Mucosa of descending colon (tissue), 3 donors: Measurements from ENCODE around the gene ATP1B3. TPM values are rescaled to one million over a fixed set of nuclear protein-coding genes. Genes with fewer than 3 reads are reported as not detected.

ENCODE experiments used
- ATAC-seq: fragments of 200-7000 bp; cut with Tn5 transposase; one replicate; pipeline ENCODE4 v1.9.1; 2020; ENCODE audit warnings: mild to moderate bottlenecking, moderate library complexity
- DNase-seq, 3 donors: peaks; one replicate each; pipeline ENCODE4 v3.0.0-alpha.2; 2020
- H3K36me3 ChIP-seq: fragments of 200-600 bp; one replicate; pipeline ENCODE4 v1.8.0; 2021; ENCODE audit warnings: low read depth, mild to moderate bottlenecking
- H3K4me1 ChIP-seq: fragments of 200-600 bp; one replicate; pipeline ENCODE4 v1.8.0; 2021; ENCODE audit warnings: low read depth, mild to moderate bottlenecking
- H3K4me3 ChIP-seq: fragments of 200-600 bp; one replicate; pipeline ENCODE4 v1.8.0; 2021; ENCODE audit warnings: mild to moderate bottlenecking
- H3K9me3 ChIP-seq: fragments of 200-600 bp; one replicate; pipeline ENCODE4 v1.8.0; 2021; ENCODE audit warnings: mild to moderate bottlenecking
- CTCF ChIP-seq: fragments of 200-600 bp; IDR thresholded peaks from one replicate; pipeline ENCODE4 v1.8.0; 2022; ENCODE audit warnings: antibody characterized with exemption, mild to moderate bottlenecking
- intact Hi-C, 2 donors: fragments of 100-400 bp; cut with DNase I in 1 of 2; cut with micrococcal nuclease in 1 of 2; formaldehyde crosslinking; loops; one replicate each; pipeline versions ENCODE4 v1.11.0 to v1.11.1; 2022; cut with DNase I, micrococcal nuclease
- total RNA-seq, 3 donors: library from RNA; stranded (reverse); fragmentation: NEBNext Ultra II Directional in 2 of 3; extraction: Animal tissue kit (Norgen Biotek cat#: 25700) in 2 of 3; gene quantifications; one replicate each; pipeline versions ENCODE4 v1.2.1 to v1.2.4, GENCODE V29; 2021 to 2023
- donor health status: DM: no; HTN: no; CAD: no; lungs with moderate emphysema.
- donor health status: DM: no; HTN: no; CAD: no.
- donor health status: DM: no; HTN: yes; CAD: no.

Gene ATP1B3
- total RNA-seq, 3 donors from 2014 or later, result 266 to 466 (median 330) TPM

DNA sequence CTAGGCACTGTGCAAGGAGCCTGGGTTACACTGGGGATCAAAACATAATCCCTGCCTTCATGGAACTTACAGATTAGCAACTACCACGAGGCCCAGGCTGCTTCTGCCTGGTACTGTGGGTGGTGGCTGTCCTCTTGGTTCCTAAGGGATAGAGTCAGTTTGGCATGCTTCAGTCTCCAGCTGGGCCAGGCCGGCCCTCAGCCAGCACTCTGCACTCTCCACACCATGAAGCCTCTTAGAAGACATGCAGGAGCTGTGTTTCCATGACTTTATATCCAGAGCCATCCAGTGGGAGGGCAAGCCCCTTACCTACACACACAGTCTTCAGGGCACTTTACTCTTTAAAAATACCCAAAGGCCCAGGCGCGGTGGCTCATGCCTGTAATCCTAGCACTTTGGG lies 54.4 kb downstream of the ATP1B3 start:
- H3K9me3 ChIP-seq, result no peaks in the 10 kb centered on the region
- no peaks in the 10 kb centered on the region for H3K36me3 ChIP-seq
- intact Hi-C loops, result no loop called here
- no peak overlapping the region for H3K4me3 ChIP-seq
- H3K4me1 ChIP-seq, result no peaks in the 10 kb centered on the region
- ATAC-seq, result no peak
- no peak for TF ChIP-seq CTCF
- no peak for DNase-seq

DNA sequence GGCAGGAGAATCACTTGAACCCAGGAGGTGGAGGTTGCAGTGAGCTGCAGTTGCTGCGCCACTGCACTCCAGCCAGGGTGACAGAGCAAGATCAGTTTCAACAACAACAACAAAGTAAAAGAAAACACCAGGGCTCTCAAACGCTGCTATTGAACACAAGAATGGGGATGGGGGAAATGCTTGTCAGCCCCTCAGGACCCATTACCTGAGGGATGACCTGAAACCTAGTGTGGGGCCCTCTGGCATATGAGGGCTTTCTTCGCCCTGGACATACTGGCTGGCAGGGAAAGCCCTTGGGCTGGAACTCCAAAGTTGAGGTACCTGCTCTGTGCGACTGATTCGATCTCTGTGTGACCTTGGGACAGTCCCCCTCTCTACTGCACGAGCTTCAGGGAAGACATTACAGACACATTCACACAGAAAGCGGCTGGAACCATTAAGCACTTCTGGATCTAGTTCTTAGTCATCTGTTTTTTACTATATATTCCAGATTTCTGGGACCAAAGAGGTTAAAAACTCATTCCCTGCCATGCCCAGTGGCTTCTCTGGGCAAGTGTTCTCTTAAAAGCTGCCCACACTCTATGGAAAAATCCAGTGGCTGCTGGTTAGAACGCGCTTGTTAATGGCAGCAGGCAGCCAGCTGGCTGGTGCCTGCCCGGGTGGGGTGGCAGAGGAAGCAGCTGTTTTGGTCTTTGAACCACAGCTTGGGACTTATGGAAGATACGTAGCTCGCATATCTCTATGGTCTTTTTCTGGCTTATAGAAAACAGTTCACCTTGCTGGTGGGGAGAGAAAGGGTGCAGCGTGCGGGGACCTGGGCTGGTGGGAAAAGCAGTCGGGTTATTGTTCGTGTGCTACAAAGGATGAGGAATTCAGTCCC lies 57.2 kb downstream of the ATP1B3 start:
- DNase-seq, result no peak

DNA sequence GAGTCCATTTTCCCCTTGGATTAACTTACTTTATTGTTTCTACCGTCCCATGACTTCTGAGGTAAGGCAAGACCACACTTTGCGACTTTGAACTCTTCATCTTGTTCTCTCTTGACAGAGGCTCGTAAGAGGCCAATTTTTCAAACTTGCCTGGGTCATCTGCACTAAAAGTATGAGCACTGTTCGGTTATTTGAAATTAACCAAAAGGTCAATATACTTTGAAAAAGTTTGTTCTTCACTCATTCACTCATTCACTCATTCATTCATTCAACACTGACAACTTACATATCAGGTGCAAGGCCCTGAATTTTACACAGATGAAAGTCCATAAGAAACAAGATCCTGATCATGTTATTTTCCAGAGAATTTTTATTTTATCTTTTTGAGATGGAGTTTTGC lies 57.9 kb downstream of the ATP1B3 start:
- Histone ChIP-seq H3K36me3 (no peaks in the 10 kb centered on the region), H3K9me3 (no peaks in the 10 kb centered on the region), H3K4me1 (no peaks in the 10 kb centered on the region), H3K4me3 (no peak overlapping the region)
- ATAC-seq (no peak), DNase-seq (no peak)
- intact Hi-C loops, result no loop called here
- no peak for TF ChIP-seq CTCF

More for the DNA sequence above, 57.2 kb downstream of the ATP1B3 start:
- intact Hi-C loops, result no loop called here
- Histone ChIP-seq H3K4me3 (no peak overlapping the region), H3K36me3 (no peaks in the 10 kb centered on the region), H3K4me1 (no peaks in the 10 kb centered on the region), H3K9me3 (no peaks in the 10 kb centered on the region)
- no peak for ATAC-seq
- TF ChIP-seq CTCF, result no peak

DNA sequence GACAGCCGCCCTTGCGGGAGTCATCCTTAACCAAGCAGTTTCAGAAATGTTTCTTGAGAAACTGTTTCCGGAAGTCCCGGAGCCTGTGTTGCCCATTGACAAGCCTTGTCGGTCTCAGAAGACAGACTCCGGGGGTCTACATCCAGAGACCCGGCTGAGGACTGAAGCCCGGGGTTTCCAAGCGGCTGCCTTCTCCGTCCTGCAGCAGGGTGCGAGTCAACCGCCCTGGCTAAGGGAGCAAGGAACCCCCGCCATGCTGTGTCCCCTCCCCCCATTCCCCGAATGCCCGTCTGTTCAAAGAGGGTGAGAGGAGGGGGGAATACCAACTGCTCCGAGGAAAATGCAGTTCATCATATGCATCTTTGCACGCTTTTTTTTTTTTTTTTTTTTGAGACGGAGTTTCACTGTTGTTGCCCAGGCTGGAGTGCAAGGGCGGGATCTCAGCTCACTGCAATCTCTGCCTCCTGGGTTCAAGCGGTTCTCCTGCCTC lies 61.6 kb downstream of the ATP1B3 start:
- intact Hi-C loops, result no loop called here
- no peaks in the 10 kb centered on the region for H3K36me3 ChIP-seq
- H3K4me1 ChIP-seq, result peaks cover 6% of the 10 kb centered on the region
- H3K4me3 ChIP-seq, result no peak overlapping the region
- no peak for ATAC-seq
- no peaks in the 10 kb centered on the region for H3K9me3 ChIP-seq
- TF ChIP-seq CTCF, result no peak
- no peak for DNase-seq

DNA sequence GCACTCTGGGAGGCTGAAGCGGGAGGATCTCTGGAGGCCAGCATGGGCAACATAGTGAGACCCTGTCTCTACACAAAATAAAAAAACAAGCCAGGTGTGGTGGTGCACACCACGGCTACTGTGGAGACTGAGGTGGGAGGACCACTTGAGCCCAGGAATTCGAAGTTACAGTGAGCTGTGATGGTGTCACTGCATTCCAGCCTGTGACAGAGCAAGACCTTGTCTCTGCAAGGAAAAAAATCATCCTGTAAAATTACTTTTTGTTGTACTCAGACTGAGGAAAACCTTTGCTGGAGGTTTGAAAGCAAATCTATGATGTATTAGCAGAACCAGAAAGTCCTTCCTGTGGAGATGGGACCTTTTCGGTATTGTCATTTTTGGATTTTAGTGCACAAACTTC lies 63.3 kb downstream of the ATP1B3 start:
- Histone ChIP-seq H3K4me1 (peaks cover 6% of the 10 kb centered on the region), H3K9me3 (no peaks in the 10 kb centered on the region), H3K4me3 (no peak overlapping the region), H3K36me3 (no peaks in the 10 kb centered on the region)
- DNase-seq (no peak), ATAC-seq (no peak)
- no peak for TF ChIP-seq CTCF
- intact Hi-C loops, result no loop called here
